ENCODE data around the gene NR3C2.

NR3C2 gene

GRCh38 chr4:148052448-148052847 lies 389.8 kb downstream of the NR3C2 start:
- Histone ChIP-seq H3K27me3 (ENCODE audit: control insufficient read depth in 5 of 5, insufficient read depth in 4 of 5, low read length in 5 of 5) (no peaks in the 10 kb centered on the region), H3K27ac (ENCODE audit: low read depth, low read length) (no peak overlapping the region), H3K4me3 (ENCODE audit: low read depth in 1 of 5, low read length in 5 of 5) (no peak overlapping the region), H3K4me1 (ENCODE audit: control insufficient read depth in 5 of 5, insufficient read depth in 5 of 5, low read length in 5 of 5) (peaks cover 0 to 16% (median 7%) of the 10 kb centered on the region in 5 donors), H3K9ac (ENCODE audit: low read length in 5 of 5) (no peak overlapping the region), H3K36me3 (ENCODE audit: control insufficient read depth in 5 of 5, insufficient read depth in 5 of 5, low read length in 5 of 5) (peaks cover 4 to 8% (median 5%) of the 10 kb centered on the region in 5 donors), H3K9me3 (ENCODE audit: control insufficient read depth in 5 of 5, low read length in 5 of 5) (no peaks in the 10 kb centered on the region)

- Histone ChIP-seq H3K9ac (ENCODE audit: low read length in 5 of 5) (no peak overlapping the region), H3K27me3 (ENCODE audit: control insufficient read depth in 5 of 5, insufficient read depth in 4 of 5, low read length in 5 of 5) (no peaks in the 10 kb centered on the region), H3K4me3 (ENCODE audit: low read depth in 1 of 5, low read length in 5 of 5) (no peak overlapping the region), H3K27ac (ENCODE audit: low read depth, low read length) (no peak overlapping the region), H3K9me3 (ENCODE audit: control insufficient read depth in 5 of 5, low read length in 5 of 5) (no peaks in the 10 kb centered on the region), H3K4me1 (ENCODE audit: control insufficient read depth in 5 of 5, insufficient read depth in 5 of 5, low read length in 5 of 5) (peaks cover 0 to 7% (median 6%) of the 10 kb centered on the region in 5 donors), H3K36me3 (ENCODE audit: control insufficient read depth in 5 of 5, insufficient read depth in 5 of 5, low read length in 5 of 5) (peaks cover 9 to 15% (median 12%) of the 10 kb centered on the region in 5 donors)
Observed at GRCh38 chr4:148051403-148051802, 390.8 kb downstream of the NR3C2 start.

- Histone ChIP-seq H3K27ac (ENCODE audit: low read depth, low read length) (no peak overlapping the region), H3K27me3 (ENCODE audit: control insufficient read depth in 5 of 5, insufficient read depth in 4 of 5, low read length in 5 of 5) (no peaks in the 10 kb centered on the region), H3K36me3 (ENCODE audit: control insufficient read depth in 5 of 5, insufficient read depth in 5 of 5, low read length in 5 of 5) (peaks cover 9 to 15% (median 13%) of the 10 kb centered on the region in 5 donors), H3K9me3 (ENCODE audit: control insufficient read depth in 5 of 5, low read length in 5 of 5) (no peaks in the 10 kb centered on the region), H3K9ac (ENCODE audit: low read length in 5 of 5) (no peak overlapping the region), H3K4me3 (ENCODE audit: low read depth in 1 of 5, low read length in 5 of 5) (no peak overlapping the region), H3K4me1 (ENCODE audit: control insufficient read depth in 5 of 5, insufficient read depth in 5 of 5, low read length in 5 of 5) (peaks cover 0 to 9% (median 6%) of the 10 kb centered on the region in 5 donors)
Observed at GRCh38 chr4:148048598-148048997, 393.6 kb downstream of the NR3C2 start.

GRCh38 chr4:148044912-148045352 lies 397.3 kb downstream of the NR3C2 start:
- Histone ChIP-seq H3K27ac (ENCODE audit: low read depth, low read length) (no peak overlapping the region), H3K4me1 (ENCODE audit: control insufficient read depth in 5 of 5, insufficient read depth in 5 of 5, low read length in 5 of 5) (peaks cover 0 to 9% (median 6%) of the 10 kb centered on the region in 5 donors), H3K9me3 (ENCODE audit: control insufficient read depth in 5 of 5, low read length in 5 of 5) (no peaks in the 10 kb centered on the region), H3K9ac (ENCODE audit: low read length in 5 of 5) (no peak overlapping the region), H3K36me3 (ENCODE audit: control insufficient read depth in 5 of 5, insufficient read depth in 5 of 5, low read length in 5 of 5) (peaks cover 9 to 15% (median 13%) of the 10 kb centered on the region in 5 donors), H3K4me3 (ENCODE audit: low read depth in 1 of 5, low read length in 5 of 5) (no peak overlapping the region), H3K27me3 (ENCODE audit: control insufficient read depth in 5 of 5, insufficient read depth in 4 of 5, low read length in 5 of 5) (no peaks in the 10 kb centered on the region)

GRCh38 chr4:148044089-148044911 lies 397.9 kb downstream of the NR3C2 start:
- Histone ChIP-seq H3K27ac (ENCODE audit: low read depth, low read length) (no peak overlapping the region), H3K4me3 (ENCODE audit: low read depth in 1 of 5, low read length in 5 of 5) (no peak overlapping the region), H3K9ac (ENCODE audit: low read length in 5 of 5) (peak overlapping the region in 1 of 5 donors; percentile 38), H3K36me3 (ENCODE audit: control insufficient read depth in 5 of 5, insufficient read depth in 5 of 5, low read length in 5 of 5) (peaks cover 9 to 15% (median 13%) of the 10 kb centered on the region in 5 donors), H3K4me1 (ENCODE audit: control insufficient read depth in 5 of 5, insufficient read depth in 5 of 5, low read length in 5 of 5) (peaks cover 0 to 9% (median 6%) of the 10 kb centered on the region in 5 donors), H3K9me3 (ENCODE audit: control insufficient read depth in 5 of 5, low read length in 5 of 5) (no peaks in the 10 kb centered on the region), H3K27me3 (ENCODE audit: control insufficient read depth in 5 of 5, insufficient read depth in 4 of 5, low read length in 5 of 5) (no peaks in the 10 kb centered on the region)

- H3K27ac ChIP-seq (ENCODE audit: low read depth, low read length) = no peak overlapping the region
- H3K36me3 ChIP-seq (ENCODE audit: control insufficient read depth in 5 of 5, insufficient read depth in 5 of 5, low read length in 5 of 5) = peaks cover 0 to 3% (median under 1%) of the 10 kb centered on the region in 5 donors
- H3K4me1 ChIP-seq (ENCODE audit: control insufficient read depth in 5 of 5, insufficient read depth in 5 of 5, low read length in 5 of 5) = peaks cover 0 to 9% (median 6%) of the 10 kb centered on the region in 5 donors
- H3K9ac ChIP-seq (ENCODE audit: low read length in 5 of 5) = no peak overlapping the region
- no peak overlapping the region for H3K4me3 ChIP-seq (ENCODE audit: low read depth in 1 of 5, low read length in 5 of 5)
- no peaks in the 10 kb centered on the region for H3K9me3 ChIP-seq (ENCODE audit: control insufficient read depth in 5 of 5, low read length in 5 of 5)
- no peaks in the 10 kb centered on the region for H3K27me3 ChIP-seq (ENCODE audit: control insufficient read depth in 5 of 5, insufficient read depth in 4 of 5, low read length in 5 of 5)
Observed at GRCh38 chr4:148041606-148042329, 400.4 kb downstream of the NR3C2 start.

GRCh38 chr4:148034813-148035212 lies 407.4 kb downstream of the NR3C2 start:
- no peak overlapping the region for H3K9ac ChIP-seq (ENCODE audit: low read length in 5 of 5)
- H3K9me3 ChIP-seq (ENCODE audit: control insufficient read depth in 5 of 5, low read length in 5 of 5) = no peaks in the 10 kb centered on the region
- H3K4me1 ChIP-seq (ENCODE audit: control insufficient read depth in 5 of 5, insufficient read depth in 5 of 5, low read length in 5 of 5) = peaks cover 0 to 11% (median 9%) of the 10 kb centered on the region in 5 donors
- H3K27me3 ChIP-seq (ENCODE audit: control insufficient read depth in 5 of 5, insufficient read depth in 4 of 5, low read length in 5 of 5) = no peaks in the 10 kb centered on the region
- no peak overlapping the region for H3K4me3 ChIP-seq (ENCODE audit: low read depth in 1 of 5, low read length in 5 of 5)
- peaks cover 0 to 5% (median 0%) of the 10 kb centered on the region in 5 donors for H3K36me3 ChIP-seq (ENCODE audit: control insufficient read depth in 5 of 5, insufficient read depth in 5 of 5, low read length in 5 of 5)
- no peak overlapping the region for H3K27ac ChIP-seq (ENCODE audit: low read depth, low read length)

- Histone ChIP-seq H3K4me1 (ENCODE audit: control insufficient read depth in 5 of 5, insufficient read depth in 5 of 5, low read length in 5 of 5) (peaks cover 0 to 10% (median 3%) of the 10 kb centered on the region in 5 donors), H3K27ac (ENCODE audit: low read depth, low read length) (no peak overlapping the region), H3K4me3 (ENCODE audit: low read depth in 1 of 5, low read length in 5 of 5) (no peak overlapping the region)
Observed at GRCh38 chr4:148030193-148030873, 411.9 kb downstream of the NR3C2 start.

GRCh38 chr4:148029781-148030180 lies 412.4 kb downstream of the NR3C2 start:
- Histone ChIP-seq H3K27ac (ENCODE audit: low read depth, low read length) (no peak overlapping the region), H3K36me3 (ENCODE audit: control insufficient read depth in 5 of 5, insufficient read depth in 5 of 5, low read length in 5 of 5) (peaks cover 0 to 5% (median 4%) of the 10 kb centered on the region in 5 donors), H3K4me3 (ENCODE audit: low read depth in 1 of 5, low read length in 5 of 5) (no peak overlapping the region), H3K27me3 (ENCODE audit: control insufficient read depth in 5 of 5, insufficient read depth in 4 of 5, low read length in 5 of 5) (no peaks in the 10 kb centered on the region), H3K9ac (ENCODE audit: low read length in 5 of 5) (no peak overlapping the region), H3K9me3 (ENCODE audit: control insufficient read depth in 5 of 5, low read length in 5 of 5) (peaks cover 0 to 6% (median 0%) of the 10 kb centered on the region in 5 donors), H3K4me1 (ENCODE audit: control insufficient read depth in 5 of 5, insufficient read depth in 5 of 5, low read length in 5 of 5) (peaks cover 0 to 7% (median 5%) of the 10 kb centered on the region in 5 donors)

More at GRCh38 chr4:148030193-148030873, 411.9 kb downstream of the NR3C2 start:
- Histone ChIP-seq H3K9ac (ENCODE audit: low read length in 5 of 5) (no peak overlapping the region), H3K27me3 (ENCODE audit: control insufficient read depth in 5 of 5, insufficient read depth in 4 of 5, low read length in 5 of 5) (no peaks in the 10 kb centered on the region), H3K36me3 (ENCODE audit: control insufficient read depth in 5 of 5, insufficient read depth in 5 of 5, low read length in 5 of 5) (peaks cover 0 to 5% (median 4%) of the 10 kb centered on the region in 5 donors), H3K9me3 (ENCODE audit: control insufficient read depth in 5 of 5, low read length in 5 of 5) (peaks cover 0 to 6% (median 0%) of the 10 kb centered on the region in 5 donors)

Data from subcutaneous abdominal adipose tissue (tissue), 5 donors.